Measurements from ENCODE around the gene STPG1. TPM values are rescaled to one million over a fixed set of nuclear protein-coding genes. Genes with fewer than 3 reads are reported as not detected.
A peak's percentile ranks its signal among the peaks of the same experiment; 100 is the strongest.

The STPG1 gene
- total RNA-seq, 1 experiment from 2014 or later, result 17.8 TPM

DNA sequence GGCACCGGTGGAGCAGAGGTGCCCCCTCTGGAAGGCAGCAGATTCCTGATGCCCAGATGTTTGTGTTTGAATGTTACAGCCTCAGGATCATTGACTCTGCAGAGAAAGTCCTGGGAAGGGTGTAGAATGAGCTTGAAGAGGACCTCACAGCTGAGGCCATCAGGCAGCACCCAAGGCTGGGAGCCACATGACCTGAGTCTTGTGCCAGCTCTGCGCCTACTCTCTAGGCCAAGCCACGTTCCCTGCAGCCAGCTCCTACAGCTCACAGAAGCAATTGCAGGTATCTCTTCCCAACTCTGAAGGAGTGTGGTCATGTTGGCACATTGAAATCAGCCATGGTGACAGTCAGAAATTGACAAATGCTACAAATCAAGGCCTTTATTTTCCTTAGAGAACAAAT lies 58.1 kb downstream of the STPG1 start:
- in situ Hi-C loops (cut with HindIII; ENCODE audit: low sequenced_read_pairs), result no loop called here
- DNase-seq (ENCODE audit: low spot score), result no peak

DNA sequence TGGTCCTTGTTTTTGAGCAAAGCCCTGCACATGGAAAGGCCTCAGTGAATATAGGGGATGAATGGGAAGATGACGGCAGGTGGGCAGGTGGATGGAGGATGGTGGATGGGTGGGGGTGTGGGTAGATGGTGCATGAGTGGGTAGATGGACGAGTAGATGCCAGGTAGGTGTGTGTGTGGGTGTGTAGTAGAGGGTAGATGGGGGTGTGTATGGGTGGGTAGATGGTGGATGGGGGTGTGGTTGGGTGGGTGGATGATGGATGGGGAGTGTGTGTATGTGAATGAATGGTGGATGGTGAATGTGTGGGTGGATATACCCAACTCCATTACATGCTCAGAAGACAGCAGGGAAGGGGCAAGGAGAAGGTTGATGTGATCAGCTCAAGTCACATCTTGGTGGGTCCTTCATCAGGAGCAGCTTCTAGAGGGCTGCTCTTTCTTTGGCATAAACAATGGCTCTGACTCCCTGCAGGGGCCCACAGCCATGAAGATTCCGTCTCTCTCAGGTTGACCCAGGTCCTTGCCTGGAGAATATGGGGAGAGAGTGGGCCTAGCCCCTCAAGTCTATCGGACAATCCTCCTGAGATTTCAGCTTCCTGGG lies 60.2 kb downstream of the STPG1 start:
- in situ Hi-C loops (cut with HindIII; ENCODE audit: low sequenced_read_pairs), result no loop called here
- DNase-seq (ENCODE audit: low spot score), result no peak

DNA sequence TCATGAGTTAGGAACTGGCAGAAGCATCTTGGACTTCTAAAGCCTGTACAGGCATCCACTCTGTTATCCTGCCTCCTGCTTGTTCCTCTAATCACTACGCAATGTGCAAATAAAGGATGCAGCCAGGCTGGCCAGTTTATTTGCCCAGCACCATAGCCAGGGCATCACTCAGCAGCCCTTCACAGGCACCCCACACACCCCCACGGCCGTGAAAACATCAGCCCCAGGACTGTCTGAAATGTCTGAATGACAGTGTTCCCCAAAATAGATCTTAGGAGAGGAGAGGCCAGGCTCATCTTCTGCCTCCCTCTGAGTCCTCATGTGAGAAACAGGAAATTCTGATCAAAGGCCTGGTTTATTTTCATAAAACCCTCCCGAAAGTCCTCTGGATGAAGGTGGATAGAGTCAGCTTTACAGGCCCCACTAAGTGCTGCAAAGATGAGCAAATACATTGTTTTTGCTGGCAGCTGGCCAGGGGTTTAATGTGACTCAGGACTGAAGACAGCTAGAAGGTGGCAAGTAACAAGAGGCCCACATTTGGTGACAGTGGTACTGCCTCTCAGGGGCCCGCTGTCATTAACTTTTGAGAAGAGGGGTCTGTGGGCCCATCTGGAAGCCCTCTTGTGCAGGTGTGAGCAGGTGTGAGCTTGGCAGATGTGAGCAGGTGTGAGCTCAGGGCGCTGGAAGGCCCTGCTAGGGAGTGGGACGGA lies 61.5 kb downstream of the STPG1 start:
- peak; percentile 19 for DNase-seq (ENCODE audit: low spot score)

DNA sequence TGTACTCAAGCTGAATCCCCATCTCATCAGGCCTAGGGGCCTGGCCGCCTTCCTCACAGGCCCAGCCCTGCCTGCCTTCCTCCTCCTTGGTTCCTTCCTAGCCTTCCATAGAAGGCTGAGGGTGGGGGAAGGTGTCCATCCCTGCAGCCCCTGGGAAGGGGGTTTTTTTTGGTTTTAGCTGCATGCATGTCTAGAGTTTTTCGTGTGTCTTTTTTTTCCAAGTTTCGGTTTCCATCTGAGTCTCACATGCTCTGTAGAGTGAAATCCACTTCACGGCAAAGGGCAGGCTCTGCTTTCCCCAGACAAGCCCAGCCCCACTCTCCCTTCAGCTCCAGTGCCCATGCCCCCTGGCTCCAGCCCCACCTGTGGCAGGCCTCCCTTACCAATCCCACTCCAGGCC lies 62.3 kb downstream of the STPG1 start:
- DNase-seq (ENCODE audit: low spot score), result no peak
- in situ Hi-C loops (cut with HindIII; ENCODE audit: low sequenced_read_pairs), result no loop called here

More for the DNA sequence above, 61.5 kb downstream of the STPG1 start:
- in situ Hi-C loops (cut with HindIII; ENCODE audit: low sequenced_read_pairs), result no loop called here

DNA sequence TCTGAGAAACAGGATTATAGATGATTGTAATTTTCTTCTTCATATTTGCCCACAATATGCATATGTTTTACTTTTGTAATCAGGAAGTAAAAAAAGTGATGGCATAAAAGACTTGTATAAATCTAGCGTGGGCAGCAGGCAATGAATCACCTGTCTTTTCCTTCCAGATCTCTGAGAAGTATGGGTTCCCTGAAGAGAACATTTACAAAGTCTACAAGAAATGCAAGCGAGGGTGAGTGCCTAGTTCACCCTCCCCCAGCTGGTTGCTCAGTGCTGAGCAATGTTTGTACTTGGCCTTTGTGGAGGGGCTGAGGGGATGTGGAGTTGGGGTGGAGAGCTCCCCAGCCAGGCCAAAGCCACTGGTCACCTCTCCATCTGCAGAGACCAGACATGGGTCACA lies 63.7 kb downstream of the STPG1 start:
- no peak for DNase-seq (ENCODE audit: low spot score)
- in situ Hi-C loops (cut with HindIII; ENCODE audit: low sequenced_read_pairs), result no loop called here

DNA sequence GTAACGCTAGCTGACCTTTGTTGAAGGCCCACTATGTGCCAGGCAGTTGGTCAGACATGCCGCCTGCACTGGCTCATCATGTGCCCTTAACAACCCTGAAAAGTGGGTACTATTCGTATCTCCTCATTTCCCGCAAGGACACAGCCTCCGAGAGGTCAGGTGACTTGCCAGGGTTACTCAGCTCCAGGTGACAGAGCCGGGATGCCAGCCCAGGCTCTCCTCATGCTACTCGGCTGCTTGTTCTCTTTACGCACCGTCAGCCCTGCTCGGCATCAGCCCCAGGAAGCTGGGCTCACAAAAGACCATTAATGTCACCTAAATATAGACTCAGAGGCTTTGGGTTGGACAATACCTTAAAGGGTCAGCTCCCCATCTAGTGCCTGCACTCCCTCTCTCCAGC lies 65.4 kb downstream of the STPG1 start:
- DNase-seq (ENCODE audit: low spot score), result peak; percentile 87

DNA sequence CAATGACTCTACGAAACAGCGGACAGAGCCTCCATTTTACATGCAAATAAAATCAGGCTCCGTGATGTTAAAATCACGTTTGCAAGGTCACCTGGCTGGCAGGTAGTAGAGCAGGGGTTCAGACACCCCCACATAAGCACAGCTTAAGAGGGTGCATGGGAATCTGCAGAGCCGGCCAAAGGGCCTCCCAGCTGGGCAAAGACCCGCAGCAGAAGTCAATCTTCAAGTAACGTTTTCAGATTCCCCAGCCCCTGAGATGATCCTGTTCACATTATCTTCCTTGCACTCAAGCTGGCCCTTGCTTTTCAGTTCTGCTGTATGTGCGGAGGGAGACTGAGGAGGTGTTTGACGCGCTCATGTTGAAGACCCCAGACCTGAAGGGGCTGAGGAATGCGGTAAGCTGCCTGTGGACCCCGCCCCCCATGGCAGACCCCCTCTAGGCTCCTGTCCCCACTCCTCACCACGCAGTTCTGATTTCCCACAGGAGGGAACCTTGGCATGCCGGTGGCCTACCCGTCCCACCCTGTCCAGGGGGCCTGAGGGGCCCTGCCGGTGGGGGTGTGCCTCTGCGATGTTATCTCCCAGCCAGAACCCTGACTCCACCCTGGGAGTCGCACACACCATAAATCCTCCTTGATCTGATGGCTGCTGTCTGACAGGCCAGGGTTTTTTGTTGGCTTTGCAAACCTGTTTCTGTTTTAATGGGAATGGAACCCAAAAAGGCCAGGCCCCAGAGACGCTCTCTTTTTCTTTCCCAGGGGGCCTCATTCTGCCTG lies 66.2 kb downstream of the STPG1 start:
- no peak for DNase-seq (ENCODE audit: low spot score)
- in situ Hi-C loops (cut with HindIII; ENCODE audit: low sequenced_read_pairs), result no loop called here

More for the DNA sequence above, 65.4 kb downstream of the STPG1 start:
- in situ Hi-C loops (cut with HindIII; ENCODE audit: low sequenced_read_pairs), result no loop called here

DNA sequence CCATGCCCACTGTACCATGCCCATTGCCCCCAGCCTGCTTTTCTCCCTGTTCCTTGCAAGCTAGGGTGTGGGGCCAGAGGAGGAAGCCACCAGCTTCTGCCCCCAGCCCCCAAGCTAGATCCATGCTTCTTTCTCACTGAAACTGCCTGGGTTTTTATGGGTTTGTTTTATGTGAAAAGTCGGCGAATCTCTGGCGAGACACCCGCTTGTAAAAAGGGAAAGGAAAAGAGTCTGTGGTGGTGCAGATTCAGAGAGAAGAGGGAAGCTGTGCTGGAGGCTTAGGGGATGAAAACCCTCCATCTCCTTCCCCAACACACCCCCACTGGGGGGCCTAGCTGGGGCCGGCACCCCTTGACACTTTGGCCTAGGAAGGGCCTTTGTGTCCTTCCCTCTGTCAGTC lies 68.2 kb downstream of the STPG1 start:
- in situ Hi-C loops (cut with HindIII; ENCODE audit: low sequenced_read_pairs), result no loop called here
- DNase-seq (ENCODE audit: low spot score), result no peak

DNA sequence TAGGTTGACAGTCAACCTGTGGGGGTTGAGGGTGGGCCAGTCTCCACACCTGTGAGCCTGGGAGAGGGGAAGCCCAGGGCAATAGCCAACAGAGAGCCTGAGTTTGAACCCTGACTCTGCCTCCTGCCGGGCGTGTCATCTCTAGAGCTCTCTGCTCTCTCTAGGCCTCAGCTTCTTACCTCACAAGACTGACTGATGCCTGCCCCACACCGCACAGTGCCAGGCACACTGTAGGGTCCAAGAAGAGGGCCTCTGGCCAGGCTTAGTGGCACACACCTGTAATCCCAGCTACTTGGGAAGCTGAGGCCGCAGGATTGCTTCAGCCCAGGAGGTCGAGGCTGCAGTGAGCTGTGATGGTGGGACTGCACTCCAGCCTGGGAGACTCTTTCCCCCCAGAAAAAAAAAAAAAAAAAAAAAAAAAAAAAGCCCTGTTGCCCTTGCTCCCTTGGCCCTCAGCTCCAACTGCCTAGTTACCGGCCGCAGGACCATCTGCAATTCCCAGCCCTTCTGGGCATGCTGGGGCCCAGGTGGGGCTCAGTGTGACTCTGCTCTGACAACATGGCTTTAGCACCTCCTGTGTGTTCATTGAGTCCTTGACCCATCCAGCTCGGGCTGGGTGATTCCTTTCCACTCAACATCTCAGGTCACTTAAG lies 69.4 kb downstream of the STPG1 start:
- in situ Hi-C loops (cut with HindIII; ENCODE audit: low sequenced_read_pairs), result no loop called here
- DNase-seq (ENCODE audit: low spot score), result peak; percentile 82

DNA sequence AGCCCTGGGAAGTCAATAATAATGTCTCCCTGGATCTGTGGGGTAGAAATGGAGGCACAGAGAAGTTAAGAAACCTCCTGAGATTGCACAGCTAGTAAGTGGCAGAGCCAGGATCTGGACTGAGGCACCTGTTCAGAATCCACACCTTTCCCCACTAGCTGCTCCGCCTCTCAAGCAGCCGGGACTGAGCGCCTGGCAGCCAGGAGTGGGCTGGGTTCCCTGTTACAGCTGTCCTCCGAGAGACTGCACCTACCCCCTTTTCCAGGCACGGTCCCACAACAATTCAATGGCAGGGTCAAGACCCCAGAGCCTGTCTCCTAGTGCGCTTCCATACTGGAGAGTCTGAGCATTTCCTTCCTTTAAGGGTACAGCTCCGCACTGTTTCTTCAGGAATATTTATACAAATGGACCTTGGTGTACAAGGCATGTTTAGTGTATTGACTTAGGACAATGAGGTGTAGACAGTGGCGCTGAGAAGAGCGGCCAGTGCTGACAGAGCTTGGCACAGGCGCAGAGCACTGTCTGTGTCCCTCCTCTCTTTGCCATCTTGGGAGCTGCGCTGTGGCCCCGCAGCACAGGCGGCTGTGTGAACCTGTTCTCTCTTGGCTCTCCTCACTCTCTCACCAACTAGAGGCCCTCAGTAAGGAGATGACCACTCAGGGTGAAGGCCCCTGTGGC lies 70.0 kb downstream of the STPG1 start:
- in situ Hi-C loops (cut with HindIII; ENCODE audit: low sequenced_read_pairs), result no loop called here
- peak; percentile 68 for DNase-seq (ENCODE audit: low spot score)

DNA sequence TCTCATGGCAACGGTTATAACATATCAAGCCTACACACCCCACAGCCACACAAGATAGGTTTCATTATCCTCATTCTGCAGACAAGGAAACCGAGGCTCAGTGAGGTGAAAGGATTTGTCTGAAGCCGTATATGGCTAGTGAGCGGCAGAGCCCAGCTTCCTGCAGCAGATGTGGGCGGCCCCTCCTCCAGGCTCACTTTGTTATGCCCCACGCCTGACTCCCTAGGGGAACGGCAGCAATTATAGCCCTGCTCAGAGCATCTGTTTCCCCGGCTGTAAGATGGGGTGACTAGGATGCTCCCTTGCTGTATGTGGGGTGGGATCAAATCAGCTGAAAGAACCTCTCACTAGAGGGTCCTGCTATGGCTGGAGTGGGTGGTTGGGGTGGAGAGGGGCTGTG lies 72.3 kb downstream of the STPG1 start:
- no peak for DNase-seq (ENCODE audit: low spot score)
- in situ Hi-C loops (cut with HindIII; ENCODE audit: low sequenced_read_pairs), result no loop called here

DNA sequence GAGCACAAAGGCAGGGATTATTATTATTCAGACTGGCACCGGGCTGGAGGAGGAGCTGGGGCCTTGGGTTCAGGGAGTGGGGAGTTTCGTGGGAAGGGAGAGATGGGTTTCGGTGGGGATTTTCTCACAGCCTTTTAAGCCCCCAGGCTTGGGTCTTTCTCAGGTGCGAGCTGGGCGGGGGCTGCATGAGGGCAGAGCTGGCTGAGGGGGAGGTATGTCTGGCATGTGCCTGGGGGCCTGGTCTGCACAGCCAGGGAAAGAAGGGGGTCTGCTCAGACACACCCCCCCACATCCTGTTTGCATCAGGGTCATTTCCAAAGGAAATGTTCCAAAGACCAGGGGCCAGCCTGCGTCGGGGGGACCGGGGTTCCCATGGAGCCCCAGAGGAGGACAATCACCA lies 72.8 kb downstream of the STPG1 start:
- in situ Hi-C loops (cut with HindIII; ENCODE audit: low sequenced_read_pairs), result no loop called here

DNA sequence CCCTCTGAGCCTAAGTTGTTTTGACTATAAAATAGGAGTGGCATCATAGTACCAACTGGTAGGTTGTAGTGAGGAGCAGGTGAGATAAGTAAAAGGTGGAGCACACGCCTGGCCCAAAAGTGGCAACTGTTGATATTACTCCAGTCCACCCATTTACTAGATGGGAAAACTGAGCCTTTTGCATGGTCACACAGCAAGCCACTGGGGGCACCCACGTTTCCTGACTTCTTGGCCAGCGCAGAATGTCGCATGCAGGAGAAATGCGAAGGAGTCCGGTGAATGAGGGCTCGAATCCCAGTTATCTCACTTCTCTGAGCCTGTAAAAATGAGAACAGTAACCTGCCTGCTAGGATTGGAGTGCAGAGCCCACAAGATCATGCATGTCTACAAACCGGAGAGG lies 73.6 kb downstream of the STPG1 start:
- in situ Hi-C loops (cut with HindIII; ENCODE audit: low sequenced_read_pairs), result no loop called here
- no peak for DNase-seq (ENCODE audit: low spot score)

More for the DNA sequence above, 72.8 kb downstream of the STPG1 start:
- no peak for DNase-seq (ENCODE audit: low spot score)

DNA sequence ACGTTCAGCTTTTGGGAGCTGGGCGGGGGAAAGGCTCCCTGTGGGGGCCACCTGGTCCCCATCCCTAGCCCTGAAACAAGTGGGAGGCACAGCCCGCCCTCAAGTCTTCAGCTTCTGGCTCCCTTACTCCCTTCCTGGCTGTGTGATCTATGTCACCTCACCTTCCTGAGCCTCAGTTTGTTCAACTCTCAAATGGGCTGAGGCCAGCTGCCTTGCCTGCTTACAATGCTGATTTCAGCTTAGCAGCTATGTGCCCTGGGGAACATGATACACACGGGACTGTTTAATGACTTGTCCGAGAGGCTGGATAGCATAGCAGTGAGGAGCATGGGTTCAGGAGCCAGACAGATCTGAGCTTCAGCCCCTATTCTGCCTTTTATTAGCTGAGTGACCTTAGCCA lies 75.1 kb downstream of the STPG1 start:
- DNase-seq (ENCODE audit: low spot score), result no peak
- in situ Hi-C loops (cut with HindIII; ENCODE audit: low sequenced_read_pairs), result no loop called here

DNA sequence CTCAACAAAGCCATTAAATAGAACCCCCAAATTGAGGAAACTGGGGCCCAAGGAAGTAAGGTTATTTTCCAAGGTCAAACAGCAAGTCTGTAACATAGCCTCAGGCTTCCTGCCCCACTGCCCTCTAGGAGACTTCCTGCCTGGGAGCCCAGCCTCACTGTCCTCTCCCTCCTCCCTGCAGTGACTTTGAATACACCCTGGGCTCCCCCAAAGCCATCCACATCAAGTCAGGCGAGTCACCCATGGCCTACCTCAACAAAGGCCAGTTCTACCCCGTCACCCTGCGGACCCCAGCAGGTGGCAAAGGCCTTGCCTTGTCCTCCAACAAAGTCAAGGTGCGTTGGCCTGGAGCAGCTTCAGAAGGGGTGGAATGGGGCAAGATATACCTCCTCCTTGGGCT lies 76.1 kb downstream of the STPG1 start:
- no peak for DNase-seq (ENCODE audit: low spot score)
- in situ Hi-C loops (cut with HindIII; ENCODE audit: low sequenced_read_pairs), result no loop called here

DNA sequence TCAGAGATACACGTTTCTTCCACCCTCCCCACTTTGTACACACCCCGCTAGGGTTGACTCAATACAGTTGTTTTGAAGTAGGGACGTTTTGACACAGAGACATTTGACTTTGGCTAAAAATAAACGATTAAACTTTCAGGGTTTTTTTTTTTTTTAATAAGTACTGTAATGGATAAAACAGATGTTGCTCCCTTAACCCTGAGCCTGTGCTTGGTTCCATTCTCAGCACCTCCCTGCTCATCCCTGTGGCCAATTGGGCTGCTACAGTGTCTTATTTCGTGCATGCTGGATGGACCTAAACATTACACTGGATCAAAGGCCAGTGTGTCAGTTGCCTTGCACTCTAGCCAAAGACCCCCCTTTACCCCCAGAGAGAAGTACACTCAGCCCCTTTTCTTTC lies 77.5 kb downstream of the STPG1 start:
- in situ Hi-C loops (cut with HindIII; ENCODE audit: low sequenced_read_pairs), result no loop called here
- DNase-seq (ENCODE audit: low spot score), result no peak

DNA sequence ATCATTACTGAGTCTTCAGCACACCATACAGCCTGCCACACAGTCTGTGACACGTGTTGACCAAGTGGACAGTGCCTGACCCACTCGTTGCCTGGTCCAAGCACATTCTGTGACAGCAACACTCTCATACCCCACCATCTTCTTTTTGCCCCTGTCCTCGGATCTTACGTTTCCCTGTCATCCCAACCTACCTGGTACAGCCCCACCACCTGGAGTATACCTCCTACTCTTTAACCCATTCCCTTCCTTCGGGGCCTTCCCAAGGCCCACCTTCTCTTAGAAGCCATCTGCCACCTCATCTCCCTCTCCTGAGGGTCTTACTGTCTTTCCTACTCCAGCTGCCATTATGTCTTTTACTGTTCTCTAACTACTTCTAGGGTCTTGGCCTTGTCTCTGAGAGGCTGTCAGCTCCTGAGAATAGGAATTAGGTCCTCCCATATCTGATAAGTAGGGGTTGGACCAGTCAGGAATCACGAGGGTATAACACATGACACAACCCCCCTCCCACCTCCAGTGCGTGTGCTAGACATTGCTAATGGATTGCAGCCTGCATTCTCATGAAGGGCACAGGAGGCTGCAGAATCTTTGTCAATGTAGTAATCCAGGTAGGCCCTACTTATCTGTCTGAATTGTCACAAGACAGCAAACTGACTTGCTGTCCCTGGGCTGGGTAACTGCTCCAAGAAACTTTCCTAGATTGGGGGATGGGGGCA lies 81.5 kb downstream of the STPG1 start:
- DNase-seq (ENCODE audit: low spot score), result no peak
- in situ Hi-C loops (cut with HindIII; ENCODE audit: low sequenced_read_pairs), result no loop called here

DNA sequence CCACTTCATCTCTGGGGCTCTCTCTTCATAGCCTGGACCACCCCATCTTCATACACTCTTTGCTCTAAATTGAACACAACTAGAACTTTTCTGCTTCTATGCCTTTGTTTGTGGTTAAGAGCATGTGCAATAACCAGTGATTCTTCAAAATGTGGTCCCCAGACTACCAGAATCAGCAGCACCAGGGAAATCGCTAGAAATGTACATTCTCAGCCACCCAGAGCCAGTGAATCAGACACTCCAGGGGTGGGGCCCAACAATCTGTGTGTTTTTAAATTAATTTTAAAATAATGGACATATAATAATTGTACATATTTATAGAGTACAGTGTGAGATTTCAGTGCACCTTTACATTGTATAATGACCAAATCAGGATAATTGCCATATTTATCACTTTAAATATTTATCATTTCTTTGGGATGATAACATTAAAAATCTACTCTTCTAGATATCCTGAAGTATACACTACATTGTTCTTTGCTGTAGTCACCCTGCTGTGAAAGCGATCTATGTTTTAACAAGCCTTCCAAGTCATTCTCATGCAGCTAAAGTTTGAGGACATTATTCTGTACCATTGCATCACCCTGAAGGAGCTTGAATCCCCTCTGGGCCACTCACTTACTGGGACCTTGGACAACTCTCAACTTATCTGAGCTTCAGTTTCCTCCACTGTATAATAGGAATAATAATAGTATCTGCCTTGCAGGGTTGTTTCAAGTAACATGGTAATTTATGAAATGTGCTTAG lies 83.6 kb downstream of the STPG1 start:
- DNase-seq (ENCODE audit: low spot score), result no peak
- in situ Hi-C loops (cut with HindIII; ENCODE audit: low sequenced_read_pairs), result no loop called here

Data from G401 (cell line).